Immature natural killer cell (primary cell): ENCODE results near the gene ZBTB20. TPM values are rescaled to one million over a fixed set of nuclear protein-coding genes. Genes with fewer than 3 reads are reported as not detected.

Source experiments
- DNase-seq, 3 donors: peaks; one replicate each; pipeline ENCODE4 v3.0.0; 2022; ENCODE audit warnings: mixed read lengths in 1 of 3
- H3K27ac Mint-ChIP-seq, 6 donors: one replicate each; pipeline ENCODE4 v1.8.0; 2020; ENCODE audit warnings: mixed read lengths in 6 of 6, mild to moderate bottlenecking in 5 of 6, inconsistent platforms in 4 of 6, moderate library complexity in 3 of 6
- H3K27me3 Mint-ChIP-seq, 3 donors: one replicate each; pipeline ENCODE4 v1.8.0; 2020 to 2021; ENCODE audit warnings: low read depth in 3 of 3, mild to moderate bottlenecking in 3 of 3, mixed read lengths in 3 of 3, moderate library complexity in 3 of 3, inconsistent platforms in 1 of 3
- H3K36me3 Mint-ChIP-seq, 3 donors: one replicate each; pipeline ENCODE4 v1.8.0; 2020; ENCODE audit warnings: mixed read lengths in 3 of 3, inconsistent platforms in 2 of 3, mild to moderate bottlenecking in 2 of 3
- H3K4me1 Mint-ChIP-seq, 2 donors: one replicate each; pipeline ENCODE4 v1.8.0; 2020; ENCODE audit warnings: inconsistent platforms in 2 of 2, mild to moderate bottlenecking in 2 of 2, mixed read lengths in 2 of 2, moderate library complexity in 1 of 2
- H3K4me3 Mint-ChIP-seq, 5 donors: one replicate each; pipeline ENCODE4 v1.8.0; 2020; ENCODE audit warnings: mild to moderate bottlenecking in 5 of 5, mixed read lengths in 5 of 5, inconsistent platforms in 3 of 5, moderate library complexity in 3 of 5
- H3K9me3 Mint-ChIP-seq, 6 donors: one replicate each; pipeline ENCODE4 v1.8.0; 2020; ENCODE audit warnings: mild to moderate bottlenecking in 6 of 6, mixed read lengths in 6 of 6, inconsistent platforms in 4 of 6, moderate library complexity in 3 of 6
- polyA plus RNA-seq, 3 donors: library from polyadenylated mRNA; unstranded; fragments of 300-500 nt; fragmentation: Illumina TruSeq; gene quantifications; one replicate each; pipeline ENCODE4 v1.2.3, GENCODE V29; 2021

The ZBTB20 gene
- polyA plus RNA-seq, 3 donors from 2014 or later, result 7.2 to 21.3 (median 16.5) TPM

DNA sequence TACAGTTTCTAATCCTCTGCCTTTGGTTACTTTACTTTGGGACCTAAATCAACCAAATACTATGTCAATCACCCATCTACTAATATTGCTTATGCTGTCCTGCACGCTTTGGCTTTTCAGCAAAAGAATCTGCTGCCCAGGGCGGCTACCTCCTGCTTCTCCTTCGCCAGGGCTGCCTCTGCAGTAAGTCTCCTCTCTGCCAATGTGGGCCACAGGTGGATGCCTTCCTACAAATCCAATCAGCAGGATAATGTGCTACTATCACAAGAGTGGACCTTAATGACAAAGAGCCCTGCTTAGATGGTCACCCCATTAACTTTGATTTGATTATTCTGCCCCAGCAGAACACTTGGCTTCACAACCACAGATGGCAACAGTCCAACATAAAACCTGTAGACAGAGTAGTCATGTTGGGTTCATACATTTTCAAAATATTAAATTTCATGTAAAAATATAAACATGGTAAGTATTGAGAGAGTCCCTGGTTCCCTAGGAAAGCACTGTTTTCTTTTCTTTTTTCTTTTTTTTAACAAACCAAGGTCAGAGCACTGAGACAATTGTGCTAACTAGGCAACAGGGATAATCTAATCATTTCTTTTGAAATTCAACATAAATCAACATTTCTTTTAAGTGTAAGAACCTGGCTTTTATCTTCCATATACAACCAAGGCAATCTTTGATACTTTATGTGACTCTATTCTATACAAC, 298.3 kb downstream of the ZBTB20 start:
- no peaks in the 10 kb centered on the region for H3K36me3 Mint-ChIP-seq
- peaks cover 0 to 5% of the 10 kb centered on the region in 2 donors for H3K4me1 Mint-ChIP-seq
- no peak overlapping the region for H3K27ac Mint-ChIP-seq
- no peak for DNase-seq
- H3K27me3 Mint-ChIP-seq, result peaks cover 0 to 1% (median 1%) of the 10 kb centered on the region in 3 donors
- H3K4me3 Mint-ChIP-seq, result no peak overlapping the region
- H3K9me3 Mint-ChIP-seq, result no peaks in the 10 kb centered on the region

GRCh38 chr3:114848082-114848481, 299.0 kb downstream of the ZBTB20 start:
- no peaks in the 10 kb centered on the region for H3K36me3 Mint-ChIP-seq

DNA sequence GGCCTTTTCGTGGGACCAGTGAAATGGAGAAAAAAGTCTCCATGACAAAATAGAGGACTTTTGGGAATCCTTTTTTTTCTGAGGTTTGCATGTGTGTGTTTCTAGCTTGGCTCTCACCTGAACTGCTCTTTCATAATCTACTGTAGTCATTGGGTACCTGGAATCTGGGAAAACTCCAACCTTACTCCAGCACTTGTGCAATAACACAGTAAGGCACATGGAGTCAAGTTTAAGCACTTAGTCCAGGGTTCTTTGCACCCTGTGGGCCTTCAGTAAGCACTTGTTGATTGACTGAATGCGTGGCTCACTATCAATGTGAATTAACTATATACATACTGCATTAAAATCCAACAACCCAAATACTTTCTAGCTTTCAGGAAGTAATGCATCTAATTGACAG, 299.5 kb downstream of the ZBTB20 start:
- no peaks in the 10 kb centered on the region for H3K36me3 Mint-ChIP-seq
- H3K27me3 Mint-ChIP-seq, result peaks cover 0 to 1% (median 1%) of the 10 kb centered on the region in 3 donors
- no peaks in the 10 kb centered on the region for H3K4me1 Mint-ChIP-seq
- H3K9me3 Mint-ChIP-seq, result no peaks in the 10 kb centered on the region
- H3K27ac Mint-ChIP-seq, result no peak overlapping the region
- H3K4me3 Mint-ChIP-seq, result no peak overlapping the region
- no peak for DNase-seq

More at GRCh38 chr3:114848082-114848481, 299.0 kb downstream of the ZBTB20 start:
- H3K27me3 Mint-ChIP-seq, result peaks cover 0 to 1% (median 1%) of the 10 kb centered on the region in 3 donors
- H3K27ac Mint-ChIP-seq, result no peak overlapping the region
- no peaks in the 10 kb centered on the region for H3K9me3 Mint-ChIP-seq
- DNase-seq, result no peak
- H3K4me1 Mint-ChIP-seq, result no peaks in the 10 kb centered on the region
- H3K4me3 Mint-ChIP-seq, result no peak overlapping the region

GRCh38 chr3:114846779-114847178, 300.3 kb downstream of the ZBTB20 start:
- no peaks in the 10 kb centered on the region for H3K9me3 Mint-ChIP-seq
- no peak overlapping the region for H3K27ac Mint-ChIP-seq
- H3K36me3 Mint-ChIP-seq, result no peaks in the 10 kb centered on the region
- no peaks in the 10 kb centered on the region for H3K4me1 Mint-ChIP-seq
- H3K4me3 Mint-ChIP-seq, result no peak overlapping the region
- peaks cover 0 to 1% (median 0%) of the 10 kb centered on the region in 3 donors for H3K27me3 Mint-ChIP-seq
- no peak for DNase-seq

DNA sequence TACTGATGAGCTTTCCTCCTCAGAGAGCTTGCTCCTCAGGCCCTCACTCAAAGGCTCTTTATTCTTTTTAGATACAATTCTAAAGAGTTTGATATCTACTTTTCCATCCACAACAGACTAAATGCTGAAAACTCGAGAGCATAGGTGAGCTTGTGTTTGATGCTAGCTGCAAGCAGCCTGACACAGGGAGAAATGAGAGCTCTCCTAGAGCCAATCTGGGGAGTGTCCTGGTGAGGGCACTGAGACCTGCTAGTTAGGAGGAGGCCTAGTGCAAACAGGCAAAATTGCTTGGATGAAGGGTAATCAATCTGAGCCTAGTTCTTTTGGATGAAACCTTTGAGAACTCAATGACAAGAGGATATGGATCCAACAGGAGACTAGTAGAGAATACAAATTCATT, 300.8 kb downstream of the ZBTB20 start:
- H3K27me3 Mint-ChIP-seq, result peaks cover 0 to 1% (median 0%) of the 10 kb centered on the region in 3 donors
- H3K4me1 Mint-ChIP-seq, result no peaks in the 10 kb centered on the region
- H3K27ac Mint-ChIP-seq, result peak overlapping the region in 2 of 6 donors; percentile 8 to 23
- no peaks in the 10 kb centered on the region for H3K36me3 Mint-ChIP-seq
- H3K4me3 Mint-ChIP-seq, result no peak overlapping the region
- H3K9me3 Mint-ChIP-seq, result no peaks in the 10 kb centered on the region
- no peak for DNase-seq

DNA sequence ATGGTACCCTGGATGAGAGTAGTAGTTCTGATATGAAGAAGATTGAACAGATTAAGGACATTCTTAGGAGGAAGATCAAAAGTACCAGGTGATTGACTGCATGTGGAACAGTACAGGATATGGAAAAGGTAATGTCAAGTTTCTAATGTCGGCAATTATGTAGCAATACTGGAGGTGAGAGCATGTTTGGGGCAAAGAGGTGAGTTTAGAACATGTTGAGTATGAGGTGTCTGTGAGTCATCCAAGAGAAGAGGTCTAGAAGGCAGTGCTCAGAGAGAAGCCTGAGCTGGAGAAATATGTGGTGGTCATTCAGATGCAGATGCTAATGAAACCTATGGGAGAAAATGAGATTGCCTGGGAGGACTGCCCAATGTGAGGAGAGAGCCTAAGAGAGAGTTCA, 305.6 kb downstream of the ZBTB20 start:
- Mint-ChIP-seq H3K36me3 (peaks cover 0 to 16% (median 7%) of the 10 kb centered on the region in 3 donors), H3K9me3 (no peaks in the 10 kb centered on the region), H3K27ac (no peak overlapping the region), H3K4me1 (no peaks in the 10 kb centered on the region), H3K4me3 (no peak overlapping the region), H3K27me3 (peaks cover 0 to 1% (median 0%) of the 10 kb centered on the region in 3 donors)
- DNase-seq, result no peak

DNA sequence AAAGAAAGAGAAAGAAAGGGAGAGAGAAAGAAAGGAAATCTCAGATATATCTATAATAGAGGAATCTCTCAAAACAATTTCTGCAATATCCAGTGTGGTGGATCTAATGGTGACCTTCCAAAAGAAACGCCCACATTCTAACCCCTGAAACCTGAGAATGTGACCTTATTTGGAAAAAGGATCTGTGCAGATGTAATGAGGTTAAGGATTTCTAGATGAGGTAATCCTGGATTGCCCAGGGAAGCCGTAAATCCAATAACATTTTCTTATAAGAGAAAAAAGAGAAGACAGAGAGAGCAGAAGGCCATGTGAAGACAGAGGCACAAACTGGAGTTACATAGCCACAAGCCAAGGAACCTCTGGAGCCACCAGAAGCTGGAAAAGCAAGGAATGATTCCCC, 307.6 kb downstream of the ZBTB20 start:
- H3K27me3 Mint-ChIP-seq, result peaks cover 0 to 2% (median 0%) of the 10 kb centered on the region in 3 donors
- no peak overlapping the region for H3K27ac Mint-ChIP-seq
- peaks cover 0 to 16% (median 7%) of the 10 kb centered on the region in 3 donors for H3K36me3 Mint-ChIP-seq
- H3K4me1 Mint-ChIP-seq, result no peaks in the 10 kb centered on the region
- H3K9me3 Mint-ChIP-seq, result no peaks in the 10 kb centered on the region
- DNase-seq, result no peak
- no peak overlapping the region for H3K4me3 Mint-ChIP-seq

DNA sequence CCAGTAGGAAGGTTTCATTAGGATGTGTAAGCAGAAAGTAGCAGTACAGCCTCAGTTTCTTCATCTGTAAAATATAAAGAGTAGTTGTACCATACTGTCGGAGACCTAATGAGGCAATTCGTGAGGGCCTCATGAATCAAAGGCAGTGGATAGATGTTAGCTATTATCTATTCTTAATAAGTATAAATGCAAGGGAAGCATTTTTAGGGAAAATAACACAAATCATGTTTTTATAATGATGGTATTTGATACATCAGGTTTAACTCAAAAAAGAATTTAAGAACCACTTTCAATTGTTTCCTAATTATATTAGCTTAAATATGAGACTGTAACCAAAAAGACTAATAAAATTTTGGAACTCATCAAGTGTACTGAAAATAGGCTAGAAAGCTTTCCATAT, 309.1 kb downstream of the ZBTB20 start:
- DNase-seq, result no peak

GRCh38 chr3:114834175-114834940, 312.7 kb downstream of the ZBTB20 start:
- H3K27ac Mint-ChIP-seq, result no peak overlapping the region
- H3K27me3 Mint-ChIP-seq, result peaks cover 0 to 2% (median 0%) of the 10 kb centered on the region in 3 donors
- H3K9me3 Mint-ChIP-seq, result no peaks in the 10 kb centered on the region
- peaks cover 0 to 6% of the 10 kb centered on the region in 2 donors for H3K4me1 Mint-ChIP-seq
- DNase-seq, result no peak
- H3K36me3 Mint-ChIP-seq, result peaks cover 0 to 16% (median 7%) of the 10 kb centered on the region in 3 donors
- no peak overlapping the region for H3K4me3 Mint-ChIP-seq

More for the DNA sequence above, 309.1 kb downstream of the ZBTB20 start:
- Mint-ChIP-seq H3K4me1 (no peaks in the 10 kb centered on the region), H3K27ac (no peak overlapping the region), H3K4me3 (no peak overlapping the region), H3K9me3 (no peaks in the 10 kb centered on the region), H3K36me3 (peaks cover 0 to 16% (median 7%) of the 10 kb centered on the region in 3 donors), H3K27me3 (peaks cover 0 to 2% (median 0%) of the 10 kb centered on the region in 3 donors)

- Mint-ChIP-seq H3K27ac (no peak overlapping the region), H3K4me1 (peaks cover 0 to 8% of the 10 kb centered on the region in 2 donors), H3K36me3 (peaks cover 0 to 1% (median 0%) of the 10 kb centered on the region in 3 donors), H3K9me3 (no peaks in the 10 kb centered on the region), H3K27me3 (peaks cover 0 to 2% (median 0%) of the 10 kb centered on the region in 3 donors), H3K4me3 (no peak overlapping the region)
- no peak for DNase-seq
These were observed 315.2 kb downstream of the ZBTB20 start for GRCh38 chr3:114831861-114832260.

DNA sequence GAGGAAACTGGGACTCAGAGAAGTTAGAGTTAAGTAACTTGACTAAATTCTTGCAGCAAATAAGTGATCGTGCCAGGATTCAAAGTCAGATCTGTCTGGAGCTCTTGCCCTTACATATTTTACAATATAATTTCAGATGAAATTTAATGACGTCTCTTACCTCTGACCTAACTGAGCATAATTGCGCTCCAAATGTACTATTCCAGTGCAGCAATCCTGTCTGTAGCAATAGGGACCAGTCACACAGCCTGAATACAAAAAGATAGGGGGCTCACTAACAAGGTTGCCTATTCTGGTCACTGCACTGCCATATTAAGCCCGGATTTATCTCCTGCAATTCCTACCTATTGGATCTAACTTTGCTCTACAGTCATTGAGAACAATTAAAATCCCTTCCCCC, 316.4 kb downstream of the ZBTB20 start:
- Mint-ChIP-seq H3K27me3 (no peaks in the 10 kb centered on the region), H3K4me3 (no peak overlapping the region), H3K27ac (no peak overlapping the region), H3K36me3 (no peaks in the 10 kb centered on the region), H3K9me3 (no peaks in the 10 kb centered on the region), H3K4me1 (peaks cover 0 to 8% of the 10 kb centered on the region in 2 donors)
- no peak for DNase-seq

DNA sequence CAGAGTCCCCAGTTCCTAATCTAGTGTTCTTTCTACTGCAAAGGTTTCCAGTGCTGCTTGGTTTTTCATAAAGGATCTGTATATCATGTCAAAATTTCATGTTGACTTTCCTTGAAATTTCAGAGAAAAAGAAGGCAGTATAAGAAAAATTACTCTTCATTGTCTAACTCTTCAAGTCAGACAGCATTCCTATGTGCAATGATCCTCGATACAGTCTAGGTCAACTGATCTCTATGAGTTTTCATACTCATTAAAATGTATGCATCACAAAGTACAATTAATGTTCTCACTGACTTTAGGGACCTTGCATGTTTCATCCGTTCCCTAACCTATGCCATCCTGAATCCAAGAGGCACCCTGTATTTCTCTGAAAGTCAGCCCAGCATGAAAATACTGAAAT, 317.3 kb downstream of the ZBTB20 start:
- no peaks in the 10 kb centered on the region for H3K9me3 Mint-ChIP-seq
- no peaks in the 10 kb centered on the region for H3K36me3 Mint-ChIP-seq
- peaks cover 0 to 8% of the 10 kb centered on the region in 2 donors for H3K4me1 Mint-ChIP-seq
- H3K27ac Mint-ChIP-seq, result no peak overlapping the region
- H3K27me3 Mint-ChIP-seq, result no peaks in the 10 kb centered on the region
- no peak overlapping the region for H3K4me3 Mint-ChIP-seq
- no peak for DNase-seq

GRCh38 chr3:114827495-114827894, 319.6 kb downstream of the ZBTB20 start:
- Mint-ChIP-seq H3K4me1 (peaks cover 0 to 8% of the 10 kb centered on the region in 2 donors), H3K27me3 (no peaks in the 10 kb centered on the region), H3K9me3 (no peaks in the 10 kb centered on the region), H3K27ac (no peak overlapping the region), H3K36me3 (no peaks in the 10 kb centered on the region), H3K4me3 (no peak overlapping the region)
- peak; percentile 19 to 34 (median 23) for DNase-seq

- DNase-seq, result no peak
- H3K4me1 Mint-ChIP-seq, result no peaks in the 10 kb centered on the region
- H3K9me3 Mint-ChIP-seq, result no peaks in the 10 kb centered on the region
- no peak overlapping the region for H3K27ac Mint-ChIP-seq
- no peak overlapping the region for H3K4me3 Mint-ChIP-seq
- no peaks in the 10 kb centered on the region for H3K36me3 Mint-ChIP-seq
- no peaks in the 10 kb centered on the region for H3K27me3 Mint-ChIP-seq
These were observed 323.1 kb downstream of the ZBTB20 start for GRCh38 chr3:114824014-114824413.
